Mesothelial cell of epicardium (in vitro differentiated cells): ENCODE measurements around the gene CC2D1A. TPM values are rescaled to one million over a fixed set of nuclear protein-coding genes. Genes with fewer than 3 reads are reported as not detected.
A peak's percentile ranks its signal among the peaks of the same experiment; 100 is the strongest.

Experiments used
- DNase-seq, 2 experiments: peaks; one replicate each; pipeline ENCODE4 v3.0.0; 2021; ENCODE audit warnings: low spot score in 2 of 2; ENCODE audit not compliant: unreplicated experiment in 2 of 2
- H3K27ac Mint-ChIP-seq: 2 replicates; pipeline ENCODE4 v1.8.0; 2021; ENCODE audit warnings: mixed read lengths
- H3K27me3 Mint-ChIP-seq: 2 replicates; pipeline ENCODE4 v1.8.0; 2021; ENCODE audit warnings: low read depth, mixed read lengths
- H3K36me3 Mint-ChIP-seq: 2 replicates; pipeline ENCODE4 v1.8.0; 2021; ENCODE audit warnings: mixed read lengths
- H3K4me1 Mint-ChIP-seq: 2 replicates; pipeline ENCODE4 v1.8.0; 2021; ENCODE audit warnings: mixed read lengths
- H3K4me3 Mint-ChIP-seq: 2 replicates; pipeline ENCODE4 v1.8.0; 2021; ENCODE audit warnings: mild to moderate bottlenecking, moderate library complexity, mixed read lengths
- H3K9me3 Mint-ChIP-seq: 2 replicates; pipeline ENCODE4 v1.8.0; 2021; ENCODE audit warnings: mixed read lengths
- total RNA-seq: library from RNA; stranded (reverse); gene quantifications from 3 replicates; pipeline ENCODE4 v1.2.1, GENCODE V29; 2021
- TF ChIP-seq, protein P1 (sequence below): fragments of 200-600 bp; sonication (generic); IDR thresholded peaks from one replicate; pipeline ENCODE4 v1.5.0; 2021; ENCODE audit warnings: antibody characterized with exemption; ENCODE audit not compliant: unreplicated experiment

Gene CC2D1A
- total RNA-seq, 1 donor from 2014 or later = 66.0 TPM

DNA sequence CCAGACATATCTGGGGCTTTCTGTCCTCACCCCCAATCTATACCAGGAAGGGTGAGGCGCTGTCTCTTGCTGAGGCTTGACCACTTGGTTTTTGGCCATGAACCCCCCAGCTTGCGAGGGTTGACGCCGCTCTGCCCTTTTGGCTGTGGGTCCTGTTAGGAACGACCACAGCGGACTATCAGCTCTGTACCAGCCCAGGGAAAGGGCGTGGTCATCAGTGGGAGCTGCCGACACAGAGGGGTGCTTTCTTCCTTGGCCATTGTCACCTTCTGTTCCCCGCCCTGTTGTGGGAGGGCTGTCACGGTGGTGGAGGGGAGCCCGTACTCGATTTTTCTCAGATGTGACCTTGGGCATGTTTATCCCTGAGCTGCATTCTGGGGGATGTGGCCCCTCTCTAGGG, 52.0 kb downstream of the CC2D1A start:
- H3K27me3 Mint-ChIP-seq = no peaks in the 10 kb centered on the region
- TF ChIP-seq, protein P1, sequence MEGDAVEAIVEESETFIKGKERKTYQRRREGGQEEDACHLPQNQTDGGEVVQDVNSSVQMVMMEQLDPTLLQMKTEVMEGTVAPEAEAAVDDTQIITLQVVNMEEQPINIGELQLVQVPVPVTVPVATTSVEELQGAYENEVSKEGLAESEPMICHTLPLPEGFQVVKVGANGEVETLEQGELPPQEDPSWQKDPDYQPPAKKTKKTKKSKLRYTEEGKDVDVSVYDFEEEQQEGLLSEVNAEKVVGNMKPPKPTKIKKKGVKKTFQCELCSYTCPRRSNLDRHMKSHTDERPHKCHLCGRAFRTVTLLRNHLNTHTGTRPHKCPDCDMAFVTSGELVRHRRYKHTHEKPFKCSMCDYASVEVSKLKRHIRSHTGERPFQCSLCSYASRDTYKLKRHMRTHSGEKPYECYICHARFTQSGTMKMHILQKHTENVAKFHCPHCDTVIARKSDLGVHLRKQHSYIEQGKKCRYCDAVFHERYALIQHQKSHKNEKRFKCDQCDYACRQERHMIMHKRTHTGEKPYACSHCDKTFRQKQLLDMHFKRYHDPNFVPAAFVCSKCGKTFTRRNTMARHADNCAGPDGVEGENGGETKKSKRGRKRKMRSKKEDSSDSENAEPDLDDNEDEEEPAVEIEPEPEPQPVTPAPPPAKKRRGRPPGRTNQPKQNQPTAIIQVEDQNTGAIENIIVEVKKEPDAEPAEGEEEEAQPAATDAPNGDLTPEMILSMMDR = no peak
- H3K27ac Mint-ChIP-seq = no peak overlapping the region
- peaks cover 8% of the 10 kb centered on the region for H3K4me1 Mint-ChIP-seq
- H3K36me3 Mint-ChIP-seq = peaks cover 10% of the 10 kb centered on the region
- no peak for DNase-seq
- no peak overlapping the region for H3K4me3 Mint-ChIP-seq
- H3K9me3 Mint-ChIP-seq = no peaks in the 10 kb centered on the region

DNA sequence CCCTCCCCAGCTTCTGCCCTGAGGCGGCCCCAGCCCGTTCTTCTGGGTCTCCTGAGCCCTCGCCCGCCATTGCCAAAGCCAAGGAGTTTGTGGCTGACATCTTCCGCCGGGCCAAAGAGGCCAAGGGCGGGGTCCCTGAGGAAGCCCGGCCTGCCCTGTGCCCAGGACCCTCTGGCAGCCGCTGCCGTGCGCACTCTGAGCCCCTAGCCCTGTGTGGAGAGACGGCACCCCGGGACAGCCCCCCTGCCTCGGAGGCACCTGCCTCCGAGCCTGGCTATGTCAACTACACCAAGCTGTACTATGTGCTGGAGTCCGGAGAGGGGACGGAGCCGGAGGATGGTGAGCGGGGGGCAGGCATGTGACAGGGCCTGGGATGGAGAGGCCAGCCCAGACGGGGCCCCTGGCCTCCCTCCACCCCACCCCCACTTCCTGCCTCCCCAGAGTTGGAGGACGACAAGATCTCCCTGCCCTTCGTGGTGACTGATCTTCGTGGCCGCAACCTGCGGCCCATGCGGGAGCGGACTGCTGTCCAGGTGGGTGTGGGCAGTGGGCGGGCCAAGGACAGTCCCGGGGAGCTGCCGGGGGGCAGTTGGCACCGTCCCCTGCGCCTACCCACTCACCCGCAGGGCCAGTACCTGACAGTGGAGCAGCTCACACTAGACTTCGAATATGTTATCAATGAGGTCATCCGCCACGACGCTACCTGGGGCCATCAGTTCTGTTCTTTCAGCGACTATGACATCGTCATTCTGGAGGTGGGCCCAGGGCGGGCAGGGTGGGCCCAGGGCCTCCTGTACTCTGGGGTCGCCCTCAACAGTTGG, 53.4 kb downstream of the CC2D1A start:
- Mint-ChIP-seq H3K36me3 (peaks cover 10% of the 10 kb centered on the region), H3K27me3 (no peaks in the 10 kb centered on the region), H3K27ac (no peak overlapping the region), H3K4me3 (no peak overlapping the region), H3K9me3 (no peaks in the 10 kb centered on the region), H3K4me1 (no peaks in the 10 kb centered on the region)
- TF ChIP-seq, protein P1 = no peak
- no peak for DNase-seq

DNA sequence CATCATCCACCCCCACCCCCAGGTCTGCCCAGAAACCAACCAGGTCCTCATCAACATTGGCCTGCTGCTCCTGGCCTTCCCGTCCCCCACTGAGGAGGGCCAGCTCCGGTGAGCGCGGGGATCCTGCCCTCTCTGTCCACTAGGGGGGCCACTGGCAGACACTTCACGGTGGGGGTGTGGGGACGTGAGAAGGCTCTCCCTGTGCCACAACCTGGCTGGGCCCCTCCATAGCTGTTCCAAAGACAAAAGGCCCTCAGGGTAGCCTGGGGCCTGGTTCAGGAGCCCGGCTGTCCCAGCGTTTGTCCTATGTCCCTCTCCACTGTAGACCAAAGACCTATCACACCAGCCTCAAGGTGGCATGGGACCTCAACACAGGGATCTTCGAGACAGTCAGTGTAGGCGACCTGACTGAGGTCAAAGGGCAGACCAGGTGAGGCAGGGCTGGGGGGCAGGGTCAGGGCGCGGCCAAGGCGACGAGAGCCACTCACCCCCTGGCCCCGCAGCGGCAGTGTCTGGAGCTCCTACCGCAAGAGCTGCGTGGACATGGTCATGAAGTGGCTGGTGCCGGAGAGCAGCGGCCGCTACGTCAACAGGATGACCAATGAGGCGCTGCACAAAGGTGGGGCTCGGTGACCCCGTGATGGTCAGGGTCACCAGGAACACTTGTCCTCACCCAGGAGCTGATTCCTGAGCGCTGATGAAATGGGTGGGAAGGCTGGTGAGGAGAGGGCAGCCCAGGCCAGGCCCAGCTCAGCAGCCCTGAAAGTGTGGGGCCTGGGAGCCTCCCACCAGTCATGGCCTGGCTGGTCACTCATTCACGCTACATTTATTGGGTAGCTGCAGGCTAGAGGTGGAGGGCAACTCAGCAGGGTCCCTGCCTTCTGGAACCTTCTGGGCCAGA, 54.2 kb downstream of the CC2D1A start:
- no peaks in the 10 kb centered on the region for H3K27me3 Mint-ChIP-seq
- no peaks in the 10 kb centered on the region for H3K4me1 Mint-ChIP-seq
- H3K9me3 Mint-ChIP-seq = no peaks in the 10 kb centered on the region
- H3K36me3 Mint-ChIP-seq = peaks cover 16% of the 10 kb centered on the region
- no peak overlapping the region for H3K4me3 Mint-ChIP-seq
- no peak for DNase-seq
- H3K27ac Mint-ChIP-seq = no peak overlapping the region
- TF ChIP-seq, protein P1 = peak; percentile 22

DNA sequence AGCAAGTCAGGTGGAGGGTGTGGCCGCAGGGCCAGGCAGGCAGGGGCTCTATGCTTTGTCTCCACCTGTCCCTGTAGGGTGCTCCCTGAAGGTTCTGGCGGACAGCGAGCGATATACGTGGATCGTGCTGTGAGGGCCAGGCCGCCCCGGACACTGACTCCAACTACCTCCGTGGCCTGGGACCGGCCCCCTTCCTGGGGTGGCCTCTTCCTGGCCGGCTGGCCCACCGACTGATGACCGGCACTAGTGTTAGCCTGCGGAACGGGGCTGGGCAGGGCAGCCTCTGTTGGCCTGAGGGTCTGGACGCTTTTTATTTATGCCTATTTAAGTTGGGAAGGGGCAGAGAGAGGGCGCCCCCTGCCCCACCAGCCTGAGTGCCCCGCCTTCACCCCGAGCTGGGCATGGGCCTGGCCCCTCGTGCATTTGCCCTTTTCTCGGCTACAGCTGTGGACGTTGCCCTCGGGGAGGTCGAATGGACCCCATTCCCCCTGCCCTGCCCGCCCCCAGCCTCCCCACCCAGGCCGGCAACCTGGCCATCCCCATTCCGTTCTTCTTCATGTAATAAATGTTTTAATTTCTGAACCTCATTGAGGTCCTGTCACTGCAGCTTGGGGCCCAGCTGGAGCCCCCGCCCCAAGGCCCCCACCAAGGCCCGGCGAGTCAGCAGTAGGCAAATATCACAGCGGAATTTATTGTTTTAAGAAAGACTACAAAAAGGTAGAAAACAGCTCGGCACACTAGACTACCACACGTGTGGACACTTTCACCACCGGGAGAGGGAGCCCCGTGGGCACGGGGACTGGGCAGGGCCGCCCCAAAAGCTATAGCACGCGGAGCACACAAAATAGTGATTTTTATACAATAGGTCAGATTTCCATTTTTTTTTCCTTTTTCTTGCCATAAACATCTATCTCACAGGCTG, 55.1 kb downstream of the CC2D1A start:
- Mint-ChIP-seq H3K9me3 (no peaks in the 10 kb centered on the region), H3K27ac (peak overlapping the region; percentile 50), H3K4me1 (no peaks in the 10 kb centered on the region), H3K4me3 (no peak overlapping the region), H3K36me3 (peaks cover 16% of the 10 kb centered on the region), H3K27me3 (no peaks in the 10 kb centered on the region)
- TF ChIP-seq, protein P1 = no peak
- DNase-seq = no peak
